ENCODE results near the gene TFPI2. TPM values are rescaled to one million over a fixed set of nuclear protein-coding genes. Genes with fewer than 3 reads are reported as not detected.
"Not testable (repeated sequence)": the region's sequence is repeated elsewhere in the genome, so short reads cannot be mapped to it uniquely, and the experiment has no call there.

Gene TFPI2, protein sequence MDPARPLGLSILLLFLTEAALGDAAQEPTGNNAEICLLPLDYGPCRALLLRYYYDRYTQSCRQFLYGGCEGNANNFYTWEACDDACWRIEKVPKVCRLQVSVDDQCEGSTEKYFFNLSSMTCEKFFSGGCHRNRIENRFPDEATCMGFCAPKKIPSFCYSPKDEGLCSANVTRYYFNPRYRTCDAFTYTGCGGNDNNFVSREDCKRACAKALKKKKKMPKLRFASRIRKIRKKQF
- not detected for polyA plus RNA-seq (2012; ENCODE audit: insufficient read depth, insufficient read length)

GRCh38 chr7:93890464-93891068 is at the start of gene TFPI2:
TSS of gene TFPI2 (minus strand) at chr7:93890753. CDS start at chr7:93890678, 75 bp downstream.
- no peak for DNase-seq (ENCODE audit: low read depth, low spot score)

GRCh38 chr7:93938293-93938692 is 47.7 kb upstream of the TFPI2 start:
- no peak overlapping the region for H3K4me3 ChIP-seq (ENCODE audit: low read length)
- no peak for DNase-seq (ENCODE audit: low read depth, low spot score)

More at GRCh38 chr7:93890464-93891068, at the start of gene TFPI2:
- no peak within 1 kb of the TSS for H3K4me3 ChIP-seq (ENCODE audit: low read length)

DNA sequence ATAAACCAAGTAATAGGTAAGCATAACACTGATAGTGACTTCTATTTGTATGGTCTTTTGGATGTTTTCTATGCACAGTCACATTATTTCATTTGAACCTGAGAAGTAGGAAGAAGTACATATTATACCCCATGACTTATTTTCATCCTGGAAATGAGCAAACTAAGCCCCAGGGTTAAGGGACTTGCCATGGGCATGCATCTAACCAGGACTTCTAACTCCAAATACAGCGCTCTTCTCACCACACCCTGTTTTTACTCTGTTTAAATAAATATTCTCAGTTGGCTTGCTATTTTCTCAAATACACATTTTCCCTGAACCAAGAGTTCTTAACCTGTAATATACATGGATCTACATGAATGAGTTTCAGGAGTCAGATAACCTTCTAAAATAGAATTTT is 47.3 kb upstream of the TFPI2 start:
- no peak overlapping the region for H3K4me3 ChIP-seq (ENCODE audit: low read length)
- no peak for DNase-seq (ENCODE audit: low read depth, low spot score)

GRCh38 chr7:93935102-93935501 is 44.5 kb upstream of the TFPI2 start:
- no peak for DNase-seq (ENCODE audit: low read depth, low spot score)
- H3K4me3 ChIP-seq (ENCODE audit: low read length): no peak overlapping the region

DNA sequence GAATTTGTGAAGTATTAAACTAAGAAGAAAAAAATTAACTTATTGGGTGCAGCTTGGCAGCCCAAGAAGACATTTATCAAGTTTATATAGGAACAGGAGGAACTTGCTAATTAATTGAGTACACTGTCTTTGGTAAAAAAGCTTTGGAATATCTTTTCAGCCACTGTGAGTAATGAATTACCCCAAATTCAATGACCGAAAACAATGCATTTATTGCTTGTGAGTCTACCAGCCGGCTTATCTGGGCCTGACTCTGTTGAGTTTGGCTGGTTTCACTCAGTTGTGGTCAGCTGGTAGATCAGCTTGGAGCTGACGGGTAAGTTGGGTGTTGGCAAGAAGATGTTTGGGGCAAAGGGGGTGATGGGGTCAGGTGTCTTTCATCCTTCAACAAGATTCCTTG is 42.6 kb upstream of the TFPI2 start:
- no peak overlapping the region for H3K4me3 ChIP-seq (ENCODE audit: low read length)
- DNase-seq (ENCODE audit: low read depth, low spot score): no peak

GRCh38 chr7:93931655-93932054 is 41.1 kb upstream of the TFPI2 start:
- DNase-seq (ENCODE audit: low read depth, low spot score): no peak
- H3K4me3 ChIP-seq (ENCODE audit: low read length): no peak overlapping the region

GRCh38 chr7:93927585-93927984 is 37.0 kb upstream of the TFPI2 start:
- no peak for DNase-seq (ENCODE audit: low read depth, low spot score)
- no peak overlapping the region for H3K4me3 ChIP-seq (ENCODE audit: low read length)

DNA sequence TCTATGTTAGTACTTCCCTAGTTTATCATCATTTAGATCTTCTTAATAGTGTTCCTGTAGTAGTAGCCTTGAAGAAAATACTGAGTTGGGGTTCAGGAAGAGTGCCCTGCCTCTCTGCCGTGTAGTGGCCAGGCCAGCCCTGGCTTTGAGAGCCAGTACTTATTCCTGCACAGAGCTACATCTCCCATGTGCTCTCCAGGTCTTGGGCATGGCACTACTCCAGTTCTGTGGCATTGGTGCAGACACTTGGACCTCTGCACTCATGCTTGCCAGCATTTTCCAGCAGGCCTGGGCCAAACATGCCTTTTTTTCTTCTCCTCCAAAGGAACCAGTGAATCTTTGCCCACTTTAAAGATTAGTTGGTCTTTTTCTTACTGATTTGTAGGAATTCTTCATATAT is 36.2 kb upstream of the TFPI2 start:
- H3K4me3 ChIP-seq (ENCODE audit: low read length): no peak overlapping the region
- no peak for DNase-seq (ENCODE audit: low read depth, low spot score)

DNA sequence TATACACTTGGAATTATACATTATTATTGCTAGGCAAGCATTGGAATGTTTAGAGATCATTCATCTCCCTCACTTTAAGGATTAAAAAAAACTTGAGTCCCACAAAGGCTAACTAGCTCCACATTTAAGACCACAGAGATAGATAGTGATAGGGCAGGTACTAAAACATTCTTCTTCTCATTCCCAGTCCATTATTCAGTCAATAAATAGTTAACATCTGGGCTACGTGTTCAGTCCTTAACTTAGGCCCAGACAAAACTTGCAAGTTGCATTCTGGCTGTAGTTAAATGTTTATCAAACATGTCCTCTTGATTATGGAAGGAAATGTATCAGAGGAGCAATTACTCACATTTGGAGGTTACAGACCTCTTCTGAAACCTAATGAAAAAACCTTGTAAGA is 33.4 kb upstream of the TFPI2 start:
- no peak overlapping the region for H3K4me3 ChIP-seq (ENCODE audit: low read length)

DNA sequence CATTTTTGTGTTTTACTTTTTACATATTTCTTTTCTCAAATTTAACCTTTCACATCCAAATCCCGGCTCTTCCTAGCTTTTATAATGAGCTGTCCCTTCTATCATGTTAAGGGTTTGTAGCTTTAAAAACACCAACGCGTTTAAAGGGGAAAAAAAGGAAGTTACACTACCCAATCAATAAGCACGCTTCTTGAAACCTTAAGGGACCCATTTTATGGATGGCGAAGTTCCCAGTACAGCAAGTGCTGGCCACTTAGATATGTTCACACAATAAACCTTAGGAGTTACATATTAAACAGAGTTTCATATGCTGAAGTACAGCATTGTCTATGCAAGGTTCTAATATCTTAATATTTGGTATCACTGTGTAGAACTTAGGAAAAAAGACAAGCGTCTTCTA is 32.7 kb upstream of the TFPI2 start:
- DNase-seq (ENCODE audit: low read depth, low spot score): no peak
- H3K4me3 ChIP-seq (ENCODE audit: low read length): no peak overlapping the region

More for the DNA sequence above, 33.4 kb upstream of the TFPI2 start:
- no peak for DNase-seq (ENCODE audit: low read depth, low spot score)

DNA sequence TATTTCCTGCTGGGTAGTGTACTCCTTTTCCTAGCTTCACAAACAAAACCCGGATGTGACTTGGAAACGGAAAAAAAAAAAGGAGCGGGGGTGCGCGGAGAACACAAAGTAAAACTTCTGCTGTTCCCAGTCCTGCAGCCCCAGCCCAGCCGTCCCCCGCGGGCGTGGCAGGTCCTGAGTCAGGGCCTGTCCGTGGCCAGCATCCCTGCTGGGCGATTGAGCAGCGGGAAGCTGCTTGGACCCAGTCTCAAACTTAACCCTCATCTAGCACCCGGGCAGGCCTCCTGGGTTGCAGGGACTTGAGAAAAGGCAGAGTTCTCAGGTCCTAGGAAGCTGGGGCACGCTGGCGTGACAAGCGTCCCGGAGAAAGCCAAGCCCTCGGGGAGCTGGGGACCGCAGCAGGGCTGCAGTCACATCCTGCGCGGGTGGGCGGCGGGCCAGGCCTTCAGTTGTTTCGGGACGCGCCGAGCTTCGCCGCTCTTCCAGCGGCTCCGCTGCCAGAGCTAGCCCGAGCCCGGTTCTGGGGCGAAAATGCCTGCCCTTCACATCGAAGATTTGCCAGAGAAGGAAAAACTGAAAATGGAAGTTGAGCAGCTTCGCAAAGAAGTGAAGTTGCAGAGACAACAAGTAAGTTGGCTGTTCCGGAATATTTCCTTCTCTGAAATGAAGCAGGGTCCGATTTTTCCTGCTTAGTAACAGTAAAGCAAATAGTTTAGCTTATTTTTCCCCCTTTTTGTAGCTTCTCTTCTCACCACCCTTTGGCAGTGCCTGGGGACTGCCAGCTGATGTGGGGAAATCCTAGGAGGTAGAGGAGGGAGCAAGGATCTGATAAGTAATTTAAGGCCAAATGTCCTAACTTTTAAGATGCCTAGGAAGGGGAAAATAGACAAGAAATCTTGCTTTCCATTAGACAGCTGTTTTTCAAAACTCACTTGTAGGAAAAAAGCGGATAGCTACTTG is 31.3 kb upstream of the TFPI2 start, which contains the start of gene GNG11:
GNG11 (plus strand) TSS at position 129 of the 960 bp plus-strand sequence; CDS start at position 532, 403 bp downstream.
- H3K4me3 ChIP-seq (ENCODE audit: low read length): no peak within 1 kb of the TSS
- DNase-seq (ENCODE audit: low read depth, low spot score): no peak

DNA sequence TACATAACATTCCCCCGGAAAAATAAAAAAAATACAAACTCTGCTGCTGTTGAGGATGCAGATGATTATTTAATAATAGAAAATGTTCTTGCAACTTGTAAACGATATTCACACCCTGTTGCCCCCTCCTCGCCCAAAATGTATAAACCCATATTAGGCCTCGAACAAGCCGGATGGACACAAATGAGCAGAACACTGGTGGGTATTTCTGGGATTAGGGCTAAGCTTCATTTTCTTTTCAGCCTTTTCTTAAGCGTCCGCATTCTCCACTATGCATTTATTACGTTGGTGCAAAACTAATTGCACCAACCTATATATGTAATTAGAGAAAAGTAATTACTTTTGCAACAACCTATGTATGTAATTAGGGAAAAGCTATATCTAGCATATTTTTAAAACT is 30.6 kb upstream of the TFPI2 start:
- DNase-seq (ENCODE audit: low read depth, low spot score): no peak
- H3K4me3 ChIP-seq (ENCODE audit: low read length): no peak overlapping the region

DNA sequence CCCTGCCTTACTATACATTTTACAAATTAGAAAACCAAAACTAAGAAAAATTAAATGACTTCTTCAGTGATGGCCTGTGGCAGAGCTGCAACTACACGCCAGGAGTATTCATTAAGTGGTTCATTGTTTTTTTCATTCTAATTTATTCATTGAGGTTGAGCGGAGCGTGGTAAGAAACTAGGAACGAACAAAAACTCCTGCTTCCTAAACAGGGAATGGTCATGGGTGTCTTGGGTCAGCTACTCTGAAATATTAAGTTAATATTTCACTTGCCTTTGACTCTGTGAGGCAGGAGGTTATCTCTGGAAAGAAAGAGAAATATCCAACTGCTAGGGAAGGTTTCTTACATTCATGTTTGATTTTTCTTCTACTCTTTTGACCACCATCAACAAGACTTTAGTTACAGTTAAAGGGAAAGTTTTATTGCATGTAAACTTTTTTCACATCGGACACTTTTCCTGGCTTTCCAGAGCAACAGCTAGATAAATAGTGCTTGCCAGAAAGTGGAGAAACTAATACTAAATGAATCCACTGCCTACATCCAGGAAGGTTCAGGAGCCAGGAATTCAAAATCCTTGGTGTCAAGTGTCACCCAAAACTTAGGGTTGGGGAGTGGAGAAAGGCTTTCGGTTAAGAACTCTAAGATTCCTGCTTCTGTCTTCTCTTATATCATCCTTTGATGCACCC is 30.1 kb upstream of the TFPI2 start:
- no peak for DNase-seq (ENCODE audit: low read depth, low spot score)
- no peak overlapping the region for H3K4me3 ChIP-seq (ENCODE audit: low read length)

DNA sequence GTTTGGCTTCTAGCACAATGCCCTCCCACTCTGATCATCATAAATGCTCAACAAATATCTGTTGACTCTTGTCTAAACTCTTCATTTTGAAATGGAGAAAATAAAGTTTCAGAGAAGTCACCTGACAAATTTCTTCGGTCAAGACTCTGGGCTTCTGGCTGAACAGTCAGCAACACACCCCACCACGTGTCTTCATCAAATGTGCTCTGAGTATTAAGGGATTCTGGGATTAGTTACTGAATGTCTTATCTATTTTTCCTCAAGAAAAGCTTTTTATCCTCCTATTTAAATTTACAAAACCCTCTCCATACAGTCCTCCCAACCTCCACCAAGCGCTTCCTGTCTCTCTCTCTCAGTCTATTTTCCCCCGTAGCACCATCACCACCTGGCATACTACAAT is 25.8 kb upstream of the TFPI2 start:
- DNase-seq (ENCODE audit: low read depth, low spot score): not testable (repeated sequence)

GRCh38 chr7:93915888-93916287 is 25.3 kb upstream of the TFPI2 start:
- not testable (repeated sequence) for DNase-seq (ENCODE audit: low read depth, low spot score); H3K4me3 ChIP-seq (ENCODE audit: low read length)

More for the DNA sequence above, 25.8 kb upstream of the TFPI2 start:
- H3K4me3 ChIP-seq (ENCODE audit: low read length): not testable (repeated sequence)

GRCh38 chr7:93915206-93915842 is 24.8 kb upstream of the TFPI2 start:
- not testable (repeated sequence) for DNase-seq (ENCODE audit: low read depth, low spot score); H3K4me3 ChIP-seq (ENCODE audit: low read length)

- no peak overlapping the region for H3K4me3 ChIP-seq (ENCODE audit: low read length)
- no peak for DNase-seq (ENCODE audit: low read depth, low spot score)
Measured at GRCh38 chr7:93914581-93915066, 24.1 kb upstream of the TFPI2 start.

DNA sequence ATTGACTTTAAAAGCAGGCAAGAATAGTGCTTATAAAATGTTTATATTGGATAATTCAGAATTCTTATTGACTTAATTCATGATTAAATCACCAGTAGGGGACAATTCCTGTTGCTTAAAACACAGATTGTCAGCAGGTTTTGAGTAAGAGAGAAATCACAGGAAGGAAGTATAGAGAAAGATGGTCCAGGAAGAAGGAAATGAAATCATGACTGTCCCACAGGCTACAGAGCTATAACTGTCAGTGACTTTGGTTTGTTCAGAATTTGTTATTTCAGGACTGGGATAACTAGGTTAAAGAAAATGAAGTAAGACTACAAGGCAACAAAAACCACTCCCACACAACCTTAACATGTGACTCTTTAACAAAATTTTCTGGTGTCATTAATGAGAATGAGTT is 22.6 kb upstream of the TFPI2 start:
- no peak for DNase-seq (ENCODE audit: low read depth, low spot score)
- no peak overlapping the region for H3K4me3 ChIP-seq (ENCODE audit: low read length)

Data from Jurkat, Clone E6-1 (cell line).